ENCODE measurements around the gene GALNT6. TPM values are rescaled to one million over a fixed set of nuclear protein-coding genes. Genes with fewer than 3 reads are reported as not detected.

GALNT6 gene
- polyA plus RNA-seq, 6 donors from 2014 or later, result 3.3 to 25.6 (median 13.2) TPM

GRCh38 chr12:51372021-51372420 lies 19.2 kb downstream of the GALNT6 start:
- no peak for DNase-seq
- peak overlapping the region in 5 of 6 donors; percentile 58 to 97 (median 91) for H3K27ac Mint-ChIP-seq
- H3K27me3 Mint-ChIP-seq, result no peaks in the 10 kb centered on the region
- peaks cover 0 to 5% (median 0%) of the 10 kb centered on the region in 7 donors for H3K9me3 Mint-ChIP-seq
- peaks cover 31 to 33% of the 10 kb centered on the region in 2 donors for H3K36me3 Mint-ChIP-seq
- no peak for ATAC-seq (ENCODE audit: low read depth in 2 of 2)
- H3K4me1 Mint-ChIP-seq, result peaks cover 48 to 75% (median 62%) of the 10 kb centered on the region in 3 donors
- H3K4me3 Mint-ChIP-seq, result peak overlapping the region in 2 of 8 donors; percentile 38 to 48

DNA sequence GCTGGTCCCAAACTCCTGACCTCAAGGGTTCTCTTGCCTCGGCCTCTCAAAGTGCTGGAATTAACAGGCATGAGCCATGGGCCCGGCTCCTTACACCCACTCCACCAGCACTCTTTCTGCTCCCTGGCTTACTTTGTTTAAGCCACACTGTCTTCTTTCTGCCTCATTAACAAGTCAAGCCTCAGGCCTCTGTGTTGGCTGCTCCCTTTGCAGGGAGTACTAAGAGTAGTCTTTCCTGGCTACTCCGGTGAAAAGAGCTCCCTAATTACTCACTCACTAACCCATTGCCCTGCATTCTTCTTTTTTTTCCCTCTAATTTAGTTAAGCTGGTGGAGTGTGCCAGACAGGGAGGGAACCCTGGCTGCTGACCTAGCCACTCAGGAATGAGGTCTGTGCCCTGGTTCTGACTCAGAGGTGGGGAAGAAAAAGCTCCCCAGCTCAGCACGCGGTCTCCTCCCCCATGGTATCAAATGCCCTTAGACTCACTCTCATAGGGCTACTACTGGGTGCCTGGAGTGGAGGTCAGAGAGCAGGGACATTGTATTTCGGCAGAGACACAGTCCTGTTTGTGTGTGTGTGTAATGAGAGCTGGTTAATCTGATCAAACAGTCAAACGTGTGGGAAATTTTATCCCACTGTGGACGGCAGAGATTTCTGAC lies 19.8 kb downstream of the GALNT6 start:
- H3K36me3 Mint-ChIP-seq, result peaks cover 31 to 33% of the 10 kb centered on the region in 2 donors
- no peaks in the 10 kb centered on the region for H3K27me3 Mint-ChIP-seq
- peak overlapping the region; percentile 58 to 97 (median 91) for H3K27ac Mint-ChIP-seq
- peak overlapping the region in 4 of 8 donors; percentile 33 to 61 (median 42) for H3K4me3 Mint-ChIP-seq
- DNase-seq (no peak), ATAC-seq (ENCODE audit: low read depth in 2 of 2) (no peak)
- peaks cover 0 to 5% (median 0%) of the 10 kb centered on the region in 7 donors for H3K9me3 Mint-ChIP-seq
- H3K4me1 Mint-ChIP-seq, result peaks cover 48 to 80% (median 66%) of the 10 kb centered on the region in 3 donors

- ATAC-seq (ENCODE audit: low read depth in 2 of 2) (no peak), DNase-seq (no peak)
- peaks cover 0 to 5% (median 0%) of the 10 kb centered on the region in 7 donors for H3K9me3 Mint-ChIP-seq
- no peaks in the 10 kb centered on the region for H3K27me3 Mint-ChIP-seq
- peak overlapping the region in 5 of 6 donors; percentile 3 to 100 (median 97) for H3K27ac Mint-ChIP-seq
- peaks cover 49 to 88% (median 69%) of the 10 kb centered on the region in 3 donors for H3K4me1 Mint-ChIP-seq
- H3K4me3 Mint-ChIP-seq, result peak overlapping the region in 2 of 8 donors; percentile 22 to 48
- peaks cover 31 to 33% of the 10 kb centered on the region in 2 donors for H3K36me3 Mint-ChIP-seq
These were observed 20.5 kb downstream of the GALNT6 start for GRCh38 chr12:51370667-51371066.

DNA sequence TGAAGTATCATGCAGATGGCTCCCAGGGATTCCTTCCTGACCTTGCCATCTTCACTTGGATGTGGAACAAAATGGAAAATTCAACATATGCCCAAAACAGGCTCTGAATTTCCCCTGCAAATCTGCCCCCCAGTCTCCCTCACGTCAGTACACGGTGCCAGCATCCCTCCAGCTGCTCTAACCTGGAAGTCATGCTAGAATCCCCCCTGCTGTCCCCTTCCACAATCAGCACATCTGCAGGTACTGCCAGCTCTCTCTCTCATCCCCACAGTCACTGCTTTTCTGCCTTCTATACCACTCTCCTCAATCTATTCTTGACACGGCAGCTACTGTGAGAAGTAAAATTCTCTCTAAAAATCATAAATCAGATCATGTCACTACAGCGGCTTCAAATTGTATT lies 21.6 kb downstream of the GALNT6 start:
- Mint-ChIP-seq H3K9me3 (peaks cover 0 to 5% (median 0%) of the 10 kb centered on the region in 7 donors), H3K36me3 (peaks cover 21 to 25% of the 10 kb centered on the region in 2 donors), H3K4me1 (peaks cover 48 to 85% (median 64%) of the 10 kb centered on the region in 3 donors), H3K27me3 (no peaks in the 10 kb centered on the region), H3K4me3 (peak overlapping the region; percentile 46 to 94 (median 77)), H3K27ac (peak overlapping the region; percentile 97 to 100 (median 99))
- ATAC-seq (ENCODE audit: low read depth in 2 of 2) (no peak), DNase-seq (no peak)

DNA sequence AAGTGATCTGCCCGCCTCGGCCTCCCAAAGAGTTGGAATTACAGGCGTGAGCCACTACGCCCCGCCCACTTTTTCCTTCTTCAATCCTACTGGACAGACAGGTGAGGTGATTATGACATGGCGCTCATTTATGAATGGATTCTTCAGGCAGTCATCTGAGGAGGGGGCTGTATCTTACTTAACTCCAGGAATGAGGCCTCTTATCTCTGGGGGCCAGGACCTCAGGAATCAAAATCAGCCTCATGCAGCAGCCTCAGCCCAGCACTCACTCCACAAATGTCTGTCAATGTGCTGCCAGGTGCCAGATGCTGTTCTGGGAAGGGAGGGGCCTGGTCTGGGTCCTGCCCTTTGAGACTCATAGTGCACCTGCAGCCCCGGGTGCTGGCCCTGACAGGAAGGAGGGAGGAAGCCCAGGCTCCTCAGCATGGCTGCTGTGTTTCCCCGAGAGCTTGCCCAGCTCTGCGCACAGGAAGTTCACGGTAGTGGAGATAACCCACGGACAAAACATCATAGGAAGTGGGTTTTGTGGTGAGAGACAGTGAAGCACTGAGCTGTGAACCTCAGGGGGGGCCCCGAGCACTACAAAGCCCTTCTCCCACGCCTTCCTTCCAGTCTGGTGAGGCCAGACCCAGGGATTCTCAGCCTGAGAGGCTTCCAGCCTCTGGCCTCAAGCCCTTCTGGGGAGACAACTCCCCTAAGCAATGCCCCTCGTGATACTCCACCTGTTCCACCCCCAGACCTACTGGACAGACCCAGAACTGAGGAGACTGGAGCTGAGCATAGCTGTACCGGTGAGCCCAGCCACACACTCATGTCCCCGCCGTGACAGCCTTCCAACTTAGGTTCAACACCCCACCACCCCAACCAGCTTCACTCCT lies 22.3 kb downstream of the GALNT6 start:
- ATAC-seq (ENCODE audit: low read depth in 2 of 2) (peak; percentile 91 to 92), DNase-seq (peak; percentile 98)
- H3K4me3 Mint-ChIP-seq, result peak overlapping the region; percentile 64 to 94 (median 77)
- H3K9me3 Mint-ChIP-seq, result peaks cover 0 to 5% (median 0%) of the 10 kb centered on the region in 7 donors
- no peaks in the 10 kb centered on the region for H3K27me3 Mint-ChIP-seq
- peaks cover 46 to 79% (median 64%) of the 10 kb centered on the region in 3 donors for H3K4me1 Mint-ChIP-seq
- H3K27ac Mint-ChIP-seq, result peak overlapping the region; percentile 97 to 100 (median 99)
- H3K36me3 Mint-ChIP-seq, result peaks cover 19 to 22% of the 10 kb centered on the region in 2 donors

DNA sequence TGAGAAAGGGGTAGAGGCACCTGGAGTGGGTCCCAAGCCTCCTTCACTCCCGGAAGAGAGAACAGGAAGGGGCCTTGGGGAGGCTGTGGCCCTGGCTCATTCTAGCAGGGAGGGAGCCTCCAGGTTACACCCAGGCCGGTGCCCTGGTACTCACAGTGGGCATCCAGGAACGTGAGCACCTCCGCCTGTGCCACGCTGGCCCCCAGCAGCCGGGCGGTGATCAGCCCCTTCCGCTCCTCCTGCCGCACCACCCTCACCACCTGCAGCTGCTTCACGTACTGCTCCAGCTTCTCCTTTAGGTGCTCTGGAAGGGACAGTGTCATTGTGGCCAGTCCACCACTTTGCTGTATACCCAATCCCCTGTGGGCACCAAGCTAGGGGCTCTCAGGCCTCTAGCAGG lies 25.9 kb downstream of the GALNT6 start:
- Mint-ChIP-seq H3K4me1 (peaks cover 38 to 64% (median 53%) of the 10 kb centered on the region in 3 donors), H3K36me3 (peaks cover 11 to 19% of the 10 kb centered on the region in 2 donors), H3K27me3 (no peaks in the 10 kb centered on the region), H3K4me3 (peak overlapping the region in 1 of 8 donors; percentile 35), H3K9me3 (no peaks in the 10 kb centered on the region), H3K27ac (peak overlapping the region in 1 of 6 donors; percentile 75)
- ATAC-seq (ENCODE audit: low read depth in 2 of 2) (no peak), DNase-seq (no peak)

DNA sequence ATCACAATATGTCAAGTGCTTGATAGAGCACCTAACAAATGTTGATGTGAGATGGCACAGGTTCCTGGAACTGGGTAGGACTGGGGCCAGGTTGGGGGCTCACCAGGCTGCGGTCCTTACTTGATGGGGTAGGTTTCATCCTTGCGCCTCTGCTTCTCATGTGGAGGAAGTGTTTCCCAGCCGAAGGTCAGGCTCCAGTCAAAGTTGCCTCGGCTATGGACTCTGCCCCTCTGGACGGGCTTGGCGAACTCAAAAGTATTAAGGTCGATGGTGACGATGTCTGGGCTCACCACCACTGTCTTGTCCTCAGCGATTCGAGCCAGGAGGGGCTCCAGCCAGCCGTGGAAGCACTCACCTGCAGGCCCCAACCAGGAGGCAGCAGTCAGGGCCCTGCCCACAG lies 27.2 kb downstream of the GALNT6 start:
- Mint-ChIP-seq H3K4me1 (peaks cover 31 to 64% (median 54%) of the 10 kb centered on the region in 3 donors), H3K36me3 (peaks cover 12 to 25% of the 10 kb centered on the region in 2 donors), H3K27ac (peak overlapping the region in 2 of 6 donors; percentile 34 to 37), H3K4me3 (no peak overlapping the region), H3K27me3 (no peaks in the 10 kb centered on the region), H3K9me3 (no peaks in the 10 kb centered on the region)
- no peak for ATAC-seq (ENCODE audit: low read depth in 2 of 2)
- DNase-seq, result no peak

DNA sequence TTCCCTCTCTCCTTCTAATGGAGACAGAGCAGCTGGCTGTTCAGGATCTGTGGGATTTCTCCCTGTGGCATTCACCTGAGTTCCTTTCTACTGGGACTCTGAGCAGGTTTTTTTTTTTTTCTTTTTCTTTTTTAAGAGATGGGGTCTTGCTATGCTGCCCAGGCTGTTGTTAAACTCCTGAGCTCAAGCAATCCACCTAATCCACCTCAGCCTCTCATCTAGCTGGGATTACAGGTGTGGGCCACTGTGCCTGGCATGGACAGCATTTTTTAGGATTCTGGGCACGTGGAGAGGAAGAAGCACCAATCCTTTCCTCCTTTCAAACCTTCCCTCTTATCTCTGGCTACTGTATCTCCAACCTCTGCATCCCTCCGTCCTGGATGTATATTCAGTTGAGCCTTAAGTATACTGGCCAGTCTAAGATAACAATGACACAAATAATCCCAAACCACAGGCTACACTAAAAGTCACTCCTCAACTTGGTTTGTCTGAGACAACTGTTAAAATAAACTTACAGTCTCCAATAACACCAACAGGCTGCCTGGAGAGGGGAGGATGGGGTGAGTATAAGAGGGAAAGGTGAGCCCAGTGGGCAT lies 28.4 kb downstream of the GALNT6 start:
- Mint-ChIP-seq H3K27me3 (no peaks in the 10 kb centered on the region), H3K4me3 (no peak overlapping the region), H3K36me3 (peaks cover 16 to 25% of the 10 kb centered on the region in 2 donors), H3K4me1 (peaks cover 33 to 64% (median 54%) of the 10 kb centered on the region in 3 donors), H3K9me3 (no peaks in the 10 kb centered on the region), H3K27ac (peak overlapping the region in 1 of 6 donors; percentile 78)
- no peak for ATAC-seq (ENCODE audit: low read depth in 2 of 2)
- DNase-seq, result no peak

DNA sequence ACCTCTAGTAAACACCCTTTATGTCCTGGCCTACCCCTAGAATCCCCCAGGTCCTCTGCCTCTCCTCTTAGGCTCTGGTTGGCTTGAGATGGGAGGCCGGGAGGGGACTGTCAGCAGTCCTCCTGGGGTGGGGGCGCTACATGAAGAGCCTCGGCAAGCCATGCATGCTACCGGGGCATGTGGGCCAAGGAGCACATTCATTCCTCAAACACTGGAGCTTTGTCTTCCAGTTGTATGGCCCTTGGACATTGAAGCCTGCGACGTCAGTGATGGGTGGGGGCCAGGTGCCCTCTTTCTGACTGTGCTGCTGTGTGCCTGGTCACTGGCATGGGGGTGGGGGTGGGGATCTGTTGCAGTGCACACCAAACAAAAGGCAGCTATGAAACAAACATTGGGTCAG lies 28.9 kb downstream of the GALNT6 start:
- no peak overlapping the region for H3K4me3 Mint-ChIP-seq
- H3K4me1 Mint-ChIP-seq, result peaks cover 34 to 64% (median 55%) of the 10 kb centered on the region in 3 donors
- H3K36me3 Mint-ChIP-seq, result peaks cover 12 to 25% of the 10 kb centered on the region in 2 donors
- no peaks in the 10 kb centered on the region for H3K27me3 Mint-ChIP-seq
- DNase-seq (no peak), ATAC-seq (ENCODE audit: low read depth in 2 of 2) (no peak)
- H3K9me3 Mint-ChIP-seq, result no peaks in the 10 kb centered on the region
- H3K27ac Mint-ChIP-seq, result peak overlapping the region in 1 of 6 donors; percentile 78

DNA sequence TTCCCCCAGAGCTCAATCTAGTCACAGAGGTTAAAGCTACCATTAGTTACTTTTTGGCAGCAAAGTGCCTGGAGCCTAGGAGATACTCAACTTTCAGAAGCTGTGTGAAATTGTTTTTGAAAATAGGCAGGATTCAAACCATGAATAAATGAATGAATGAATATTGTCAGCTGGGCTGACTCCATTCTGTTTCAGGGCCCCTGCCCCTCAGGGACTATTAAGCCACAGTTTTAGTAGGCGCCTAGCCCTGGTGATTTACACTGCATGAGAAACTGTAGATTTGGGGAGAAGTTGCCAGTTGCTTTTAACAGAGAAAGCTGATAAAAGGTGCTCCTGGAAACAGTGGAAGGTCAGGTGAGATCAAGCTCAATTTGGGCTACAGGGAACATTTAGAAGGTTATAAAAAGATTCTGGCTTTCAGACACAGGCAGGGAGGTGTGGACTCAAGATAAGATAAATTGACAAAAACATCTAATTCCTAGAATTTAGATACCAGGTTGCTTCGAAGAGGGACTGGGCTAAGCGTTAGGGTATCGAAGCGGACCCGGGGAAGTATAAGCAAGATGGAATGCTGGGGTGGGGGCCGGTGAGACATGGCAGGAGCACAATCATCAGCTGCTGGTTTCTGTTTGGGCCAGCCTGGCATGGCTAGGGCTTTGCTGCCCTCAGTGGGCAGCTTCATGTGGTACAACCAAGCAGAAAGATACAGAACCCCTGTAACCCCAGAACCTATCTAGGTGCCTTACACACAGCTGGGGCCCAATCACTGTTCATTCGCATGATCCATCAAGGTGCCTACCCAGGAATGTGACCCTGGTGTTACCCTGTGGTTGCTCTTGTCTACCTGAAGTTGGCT lies 29.8 kb downstream of the GALNT6 start:
- Mint-ChIP-seq H3K4me1 (peaks cover 41 to 67% (median 58%) of the 10 kb centered on the region in 3 donors), H3K27ac (peak overlapping the region in 3 of 6 donors; percentile 6 to 93 (median 87)), H3K4me3 (peak overlapping the region in 1 of 8 donors; percentile 44), H3K9me3 (no peaks in the 10 kb centered on the region), H3K36me3 (peaks cover 12 to 25% of the 10 kb centered on the region in 2 donors), H3K27me3 (no peaks in the 10 kb centered on the region)
- ATAC-seq (ENCODE audit: low read depth in 2 of 2) (no peak), DNase-seq (no peak)

DNA sequence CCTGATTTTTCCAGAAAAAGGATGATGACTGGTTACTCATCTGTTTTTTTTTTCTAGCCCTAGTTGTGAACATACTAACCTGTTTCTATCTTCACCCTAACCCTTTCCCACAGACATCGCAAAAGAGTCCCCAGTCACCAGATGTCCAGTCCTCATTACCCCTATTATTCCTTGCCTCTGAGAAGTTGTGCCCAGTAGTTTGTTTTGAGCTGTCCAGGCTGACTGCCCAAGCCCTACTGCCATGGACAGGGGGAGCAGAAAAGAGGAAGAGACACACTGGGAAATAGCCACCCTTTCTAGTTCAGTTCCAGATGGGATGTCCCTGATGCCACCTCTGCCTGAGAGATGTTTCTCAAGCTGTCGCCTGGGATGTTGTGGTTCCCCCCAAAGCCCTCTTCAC lies 30.9 kb downstream of the GALNT6 start:
- H3K4me3 Mint-ChIP-seq, result peak overlapping the region in 1 of 8 donors; percentile 26
- H3K27me3 Mint-ChIP-seq, result no peaks in the 10 kb centered on the region
- H3K9me3 Mint-ChIP-seq, result no peaks in the 10 kb centered on the region
- H3K27ac Mint-ChIP-seq, result peak overlapping the region in 5 of 6 donors; percentile 43 to 95 (median 93)
- H3K36me3 Mint-ChIP-seq, result peaks cover 12 to 25% of the 10 kb centered on the region in 2 donors
- H3K4me1 Mint-ChIP-seq, result peaks cover 39 to 63% (median 62%) of the 10 kb centered on the region in 3 donors
- DNase-seq (no peak), ATAC-seq (ENCODE audit: low read depth in 2 of 2) (no peak)

GRCh38 chr12:51359851-51360250 lies 31.4 kb downstream of the GALNT6 start:
- ATAC-seq (ENCODE audit: low read depth in 2 of 2) (no peak), DNase-seq (no peak)
- H3K36me3 Mint-ChIP-seq, result peaks cover 12 to 25% of the 10 kb centered on the region in 2 donors
- H3K27ac Mint-ChIP-seq, result peak overlapping the region; percentile 72 to 99 (median 94)
- H3K4me1 Mint-ChIP-seq, result peaks cover 41 to 65% (median 64%) of the 10 kb centered on the region in 3 donors
- no peaks in the 10 kb centered on the region for H3K9me3 Mint-ChIP-seq
- no peaks in the 10 kb centered on the region for H3K27me3 Mint-ChIP-seq
- H3K4me3 Mint-ChIP-seq, result no peak overlapping the region

All from naive B cell (primary cell).